ENCODE results near the gene MRPL24.

DNA sequence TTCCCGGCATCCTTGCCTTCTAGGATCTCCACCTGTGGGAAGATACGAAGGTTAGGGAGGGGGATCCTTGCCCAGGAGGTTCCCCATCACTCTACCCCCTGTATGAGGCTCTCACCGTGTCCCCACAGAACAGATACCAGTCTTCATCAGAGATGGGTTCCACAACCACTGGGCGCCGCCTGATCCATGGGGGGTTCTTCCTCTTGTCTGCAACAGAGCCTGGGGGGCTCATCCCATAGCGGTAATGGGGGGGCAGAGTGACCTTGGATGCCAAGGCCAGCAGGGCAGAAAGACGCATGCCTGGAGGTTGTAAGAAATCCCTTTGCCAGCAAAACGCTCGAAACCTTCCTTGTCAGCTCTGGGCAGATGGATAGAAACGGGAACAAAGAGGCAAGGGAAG is 2.5 kb downstream of the MRPL24 start:
- no peak for TF ChIP-seq EZH2phosphoT487 (IDR thresholded peaks at IDR 0.05; ENCODE audit: borderline replicate concordance, low read depth, low read length)
- TF ChIP-seq, protein P1, sequence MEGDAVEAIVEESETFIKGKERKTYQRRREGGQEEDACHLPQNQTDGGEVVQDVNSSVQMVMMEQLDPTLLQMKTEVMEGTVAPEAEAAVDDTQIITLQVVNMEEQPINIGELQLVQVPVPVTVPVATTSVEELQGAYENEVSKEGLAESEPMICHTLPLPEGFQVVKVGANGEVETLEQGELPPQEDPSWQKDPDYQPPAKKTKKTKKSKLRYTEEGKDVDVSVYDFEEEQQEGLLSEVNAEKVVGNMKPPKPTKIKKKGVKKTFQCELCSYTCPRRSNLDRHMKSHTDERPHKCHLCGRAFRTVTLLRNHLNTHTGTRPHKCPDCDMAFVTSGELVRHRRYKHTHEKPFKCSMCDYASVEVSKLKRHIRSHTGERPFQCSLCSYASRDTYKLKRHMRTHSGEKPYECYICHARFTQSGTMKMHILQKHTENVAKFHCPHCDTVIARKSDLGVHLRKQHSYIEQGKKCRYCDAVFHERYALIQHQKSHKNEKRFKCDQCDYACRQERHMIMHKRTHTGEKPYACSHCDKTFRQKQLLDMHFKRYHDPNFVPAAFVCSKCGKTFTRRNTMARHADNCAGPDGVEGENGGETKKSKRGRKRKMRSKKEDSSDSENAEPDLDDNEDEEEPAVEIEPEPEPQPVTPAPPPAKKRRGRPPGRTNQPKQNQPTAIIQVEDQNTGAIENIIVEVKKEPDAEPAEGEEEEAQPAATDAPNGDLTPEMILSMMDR (conservative IDR thresholded peaks at IDR 0.05; ENCODE audit: low read length): no peak
